ENCODE data around the gene PDCD10.

The PDCD10 gene

DNA sequence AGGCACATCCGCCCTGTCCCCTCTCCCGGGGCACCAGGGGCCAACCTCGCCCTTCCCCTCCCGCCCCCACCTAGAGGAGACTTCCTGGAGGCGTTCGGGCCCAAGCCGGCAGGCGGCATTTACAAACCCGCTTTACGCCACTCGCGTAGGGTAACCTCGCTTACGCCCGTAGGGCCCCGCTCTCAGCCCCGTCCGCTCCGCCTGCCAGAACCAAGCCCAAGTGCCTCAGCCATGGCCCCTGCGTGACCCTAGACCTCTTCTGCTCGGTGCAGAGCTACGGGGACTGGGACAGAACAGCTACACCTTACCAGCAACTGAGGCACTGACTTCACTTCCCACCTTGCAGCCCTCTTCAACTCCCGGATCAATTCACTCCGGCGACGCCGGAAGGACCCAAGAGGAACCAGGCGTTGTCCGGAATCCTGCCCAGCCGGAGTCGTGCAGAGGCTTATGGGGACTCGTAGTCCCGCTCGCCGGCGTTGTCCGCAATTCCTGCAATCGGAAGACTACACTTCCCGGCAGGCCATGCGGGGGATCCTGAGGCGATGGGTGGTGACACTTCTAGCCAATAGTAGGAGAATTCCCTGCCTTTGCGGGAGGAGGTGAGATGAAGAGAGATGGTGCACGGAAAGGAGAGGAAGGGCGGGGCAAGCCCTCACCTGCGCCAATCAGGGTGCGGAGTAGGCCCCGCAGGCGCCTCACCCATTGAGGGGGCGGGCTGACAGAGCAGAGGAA, at the start of gene PDCD10:
PDCD10 (minus strand) TSS at position 395 of the 735 bp plus-strand sequence. CDS start 14,735 bp downstream, outside the sequence.
- peak; percentile 93 for DNase-seq

DNA sequence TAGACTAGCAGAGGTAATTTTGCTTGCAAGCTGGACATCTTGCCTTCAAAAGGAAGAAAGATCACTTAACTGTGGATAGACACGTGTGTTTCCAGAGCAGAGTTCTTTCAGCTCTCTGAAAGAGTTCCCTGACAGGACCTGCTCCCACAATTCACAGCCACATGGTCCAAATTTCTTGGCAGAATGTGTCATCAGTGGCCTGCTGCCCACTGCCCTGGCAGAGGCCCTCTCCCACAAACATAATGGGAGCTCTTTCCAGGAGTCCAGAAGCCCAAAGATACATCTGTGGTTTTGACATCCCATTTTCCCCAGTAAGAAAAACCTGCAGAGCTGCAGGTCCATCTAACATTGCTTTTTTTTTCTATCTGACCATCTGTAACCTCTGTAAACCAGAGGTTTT, 49.1 kb upstream of the PDCD10 start:
- no peak for DNase-seq

DNA sequence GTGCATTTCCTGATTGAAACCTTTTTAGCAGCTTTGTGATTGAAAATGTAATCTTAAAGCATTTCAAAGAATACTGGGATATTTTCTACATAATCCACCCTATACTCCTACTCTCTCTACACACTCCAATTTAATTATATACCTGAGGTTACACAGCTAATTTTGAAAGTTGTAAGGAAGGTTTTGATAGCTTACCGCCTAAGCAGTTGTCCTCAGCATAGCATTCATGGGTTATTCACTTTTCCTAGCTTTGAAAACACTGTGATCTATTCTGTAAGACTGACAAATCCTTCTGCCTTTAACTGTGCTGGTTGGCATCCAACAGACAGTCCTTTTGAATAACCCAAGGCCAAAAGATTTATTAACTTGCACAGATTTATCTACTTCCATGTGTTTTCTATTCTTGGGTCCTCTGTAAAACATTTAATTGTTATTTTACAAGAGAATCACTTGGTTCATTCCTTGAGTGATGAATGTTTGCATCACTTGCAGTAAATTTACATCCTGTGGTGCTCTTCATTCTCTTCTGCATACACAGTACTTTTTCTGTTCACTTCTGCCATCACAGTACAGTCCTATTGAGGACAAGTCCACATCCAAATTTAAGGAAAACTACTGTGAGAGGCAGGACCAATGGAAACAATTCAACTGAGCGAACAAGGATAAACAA, 45.7 kb upstream of the PDCD10 start:
- no peak for DNase-seq

DNA sequence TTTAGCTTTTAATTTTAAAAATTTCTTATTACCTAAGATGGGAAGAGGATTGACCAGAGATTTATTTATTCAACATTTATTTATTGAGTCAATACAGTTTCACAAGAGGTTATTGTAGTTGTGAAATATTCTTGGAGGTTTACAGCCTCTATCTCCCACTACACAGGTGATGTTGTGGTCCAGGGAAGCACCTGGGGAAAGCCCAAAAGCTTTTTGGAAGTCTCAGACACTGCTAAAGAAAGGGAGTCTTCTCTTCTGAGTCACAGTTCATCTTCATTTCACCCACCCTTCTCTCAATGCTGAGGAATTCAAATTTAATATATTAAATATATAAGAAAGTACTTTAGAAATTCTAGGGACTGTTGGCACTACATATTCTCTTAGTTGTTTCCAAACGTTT, 42.7 kb upstream of the PDCD10 start:
- DNase-seq = no peak

DNA sequence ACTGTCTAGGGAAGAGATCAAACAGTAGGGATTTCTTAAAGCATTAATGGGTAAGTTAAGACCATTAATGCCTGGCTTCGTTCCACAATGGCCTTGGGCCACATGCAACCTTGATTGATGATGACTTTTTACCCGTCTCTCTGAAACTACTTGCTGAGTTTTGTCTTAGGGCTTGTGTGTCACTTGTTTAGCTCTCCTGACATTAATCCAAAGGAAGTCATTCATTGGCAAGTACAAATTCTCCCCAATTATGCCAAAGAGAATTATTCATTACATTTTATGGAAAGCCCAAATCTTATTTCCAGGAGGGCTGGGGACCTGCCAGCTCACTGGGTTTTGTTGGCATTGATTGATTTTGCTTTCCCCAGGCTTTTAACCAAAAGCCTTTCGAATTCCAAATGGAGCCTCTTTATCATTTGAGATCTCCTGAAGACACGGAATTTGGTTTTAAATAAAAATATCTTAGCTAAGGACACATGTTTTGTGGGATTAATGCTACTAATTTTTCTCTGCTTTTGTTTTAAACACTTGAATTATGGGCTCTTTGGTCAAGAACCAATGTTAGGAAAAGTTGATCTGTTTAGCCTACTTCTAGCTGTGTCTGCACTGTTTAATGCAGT, 41.5 kb upstream of the PDCD10 start:
- no peak for DNase-seq

DNA sequence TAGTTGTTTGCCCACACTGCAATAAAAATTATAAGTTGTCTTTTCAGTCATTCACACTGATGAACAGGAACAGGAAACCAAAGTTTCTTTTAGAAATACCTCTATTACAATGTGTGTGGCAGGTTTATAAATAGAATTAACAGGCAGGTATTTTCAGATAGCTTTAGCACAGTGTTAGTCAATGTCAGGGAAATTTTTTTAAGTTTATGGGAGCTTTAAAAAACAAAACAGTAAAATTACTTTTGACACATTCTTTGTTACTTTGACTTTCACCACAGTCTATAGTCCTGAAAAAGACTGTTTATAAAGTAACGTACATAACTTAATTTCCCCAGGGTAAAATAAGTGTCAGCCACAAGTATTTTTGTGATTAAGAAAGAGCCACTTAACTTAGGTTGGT, 38.9 kb upstream of the PDCD10 start:
- no peak for DNase-seq

DNA sequence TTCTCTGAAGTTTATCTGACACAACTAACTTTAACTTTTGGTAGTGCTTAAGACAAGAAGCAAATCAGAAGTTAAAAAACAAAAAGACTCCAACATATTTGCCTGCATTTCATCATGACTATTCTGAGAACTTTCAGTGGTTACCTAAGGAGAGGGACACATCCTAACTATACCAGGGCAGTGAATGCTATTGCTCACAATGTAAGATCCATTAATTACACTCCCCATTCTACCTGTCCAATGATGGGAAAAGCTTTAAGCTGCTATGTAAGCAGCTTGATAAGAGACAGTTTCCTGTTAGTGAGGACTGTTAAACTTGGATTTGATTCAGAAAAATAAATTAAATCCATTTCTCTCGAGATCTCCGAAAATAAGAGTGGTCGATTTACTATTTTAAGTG, 38.3 kb upstream of the PDCD10 start:
- DNase-seq = no peak

DNA sequence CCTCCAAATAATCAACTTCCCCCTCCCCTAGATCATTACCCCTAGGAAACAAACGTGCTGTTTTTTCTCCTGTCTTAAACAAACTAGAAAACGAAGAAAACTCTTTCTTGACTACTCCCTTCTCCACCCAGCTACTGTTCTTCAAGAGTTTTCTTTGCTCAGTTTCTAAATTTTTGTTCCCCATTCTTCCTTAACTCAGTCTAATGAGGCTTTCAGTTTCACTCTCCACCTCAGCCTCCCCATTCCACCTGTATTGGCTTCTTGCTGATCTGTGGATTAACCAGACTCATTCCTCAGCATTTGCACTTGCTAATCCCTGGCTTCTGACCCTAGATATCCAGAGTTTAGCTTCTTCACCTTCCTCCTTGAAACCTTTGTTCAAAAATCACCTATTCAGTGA, 27.6 kb upstream of the PDCD10 start:
- DNase-seq = no peak

DNA sequence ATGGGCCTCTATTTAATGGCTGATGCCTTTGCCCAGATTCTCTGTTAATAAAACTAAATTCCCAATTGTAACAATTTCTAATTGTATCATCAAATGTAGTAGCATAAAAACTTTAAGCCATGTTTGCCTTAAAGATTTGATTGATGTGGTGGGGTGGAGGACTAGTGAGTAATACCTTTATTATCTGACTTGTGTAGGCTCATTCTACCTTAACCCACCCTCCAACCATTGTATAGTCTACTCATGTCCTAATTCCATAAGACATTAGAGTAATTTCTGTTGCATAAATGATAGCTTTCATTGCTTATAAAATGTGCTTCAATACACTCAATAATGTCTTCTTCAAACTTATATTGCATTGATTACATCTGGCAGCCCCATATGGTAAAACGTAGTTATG, 26.6 kb upstream of the PDCD10 start:
- DNase-seq = no peak

DNA sequence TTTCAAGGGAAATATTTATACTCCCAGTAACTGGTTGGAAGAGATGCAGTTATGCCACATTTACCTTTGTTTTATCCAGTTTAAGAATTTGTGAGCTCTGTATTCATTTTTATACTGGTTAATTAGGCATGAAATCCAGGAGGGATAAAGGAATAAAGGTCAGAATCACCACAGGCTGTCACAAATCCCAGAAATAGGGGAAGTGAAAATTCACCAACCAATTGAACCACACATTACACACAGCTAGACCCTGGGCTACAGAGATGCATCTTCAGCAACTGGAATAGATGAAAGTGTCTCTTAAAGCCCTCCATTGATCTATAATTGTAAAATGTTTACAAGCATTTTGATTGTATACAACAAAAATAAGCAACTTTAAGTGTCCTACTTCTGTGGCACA, 19.4 kb upstream of the PDCD10 start:
- no peak for DNase-seq

DNA sequence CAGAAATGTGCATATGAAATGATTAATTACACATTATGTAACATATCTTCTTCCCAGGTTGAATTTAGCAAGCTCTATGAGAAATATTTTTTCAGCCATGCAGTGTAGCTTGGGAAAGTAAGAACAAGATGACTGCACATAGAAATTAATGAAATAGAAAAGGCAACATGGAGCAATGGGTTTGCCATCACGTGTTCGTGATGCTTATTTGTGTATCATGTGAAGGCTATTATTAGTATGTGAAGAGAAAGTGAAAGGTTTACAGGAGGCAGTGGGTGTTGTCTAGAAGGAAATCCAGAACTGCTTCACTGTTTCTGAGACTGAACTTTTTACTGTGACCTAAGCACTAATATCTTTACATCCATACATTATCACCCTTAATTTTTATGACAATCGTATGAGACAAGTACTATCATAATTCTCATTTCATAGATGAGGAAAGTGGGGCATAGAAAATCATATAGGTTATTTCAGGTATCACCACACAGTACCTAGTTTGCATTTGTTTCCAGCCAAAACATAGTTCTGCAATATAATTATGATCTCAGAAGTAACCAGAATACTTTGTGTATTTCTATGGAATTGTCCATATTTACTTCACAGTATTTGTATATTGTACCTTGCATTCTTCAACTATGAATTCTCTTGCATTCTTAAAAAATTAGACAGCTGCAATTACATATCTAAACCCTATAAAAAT, 15.7 kb upstream of the PDCD10 start:
- no peak for DNase-seq

DNA sequence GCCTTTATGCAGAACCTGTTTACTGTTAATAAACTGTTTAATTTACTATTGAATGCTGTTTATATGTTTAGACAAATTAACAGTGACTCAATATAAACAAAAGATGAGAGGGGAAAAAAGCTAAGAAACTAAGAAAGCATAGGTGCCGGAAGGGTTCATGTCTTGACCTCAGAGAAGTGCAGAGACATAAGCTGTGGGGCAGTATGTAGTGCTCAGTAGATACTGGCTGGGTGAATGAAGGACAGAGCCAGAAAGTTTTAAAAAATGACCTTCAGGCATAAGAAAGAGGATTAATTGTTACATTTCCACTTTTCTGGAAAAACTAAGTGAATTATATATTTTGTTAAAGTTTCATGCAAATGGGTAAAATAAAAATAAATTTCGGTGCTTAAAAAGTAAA, 15.0 kb upstream of the PDCD10 start:
- DNase-seq = no peak

DNA sequence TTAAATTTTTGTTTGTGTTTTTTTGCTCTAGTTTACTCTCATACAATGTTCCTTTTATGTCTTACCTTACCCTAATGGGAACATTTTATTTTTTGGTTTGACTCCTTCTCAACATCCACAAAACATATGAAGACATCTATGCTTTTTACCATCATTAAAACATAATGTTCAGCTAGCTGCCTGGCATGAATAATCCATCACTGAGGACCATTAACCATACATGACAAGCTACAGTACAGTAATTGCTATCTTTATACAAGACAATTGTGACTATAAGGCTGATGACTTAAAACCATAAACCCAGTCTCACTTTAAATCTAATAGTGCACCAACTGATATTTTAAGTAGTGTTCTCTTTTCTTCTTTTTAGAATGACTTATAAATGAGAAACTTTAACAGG, 14.5 kb upstream of the PDCD10 start:
- DNase-seq = no peak

DNA sequence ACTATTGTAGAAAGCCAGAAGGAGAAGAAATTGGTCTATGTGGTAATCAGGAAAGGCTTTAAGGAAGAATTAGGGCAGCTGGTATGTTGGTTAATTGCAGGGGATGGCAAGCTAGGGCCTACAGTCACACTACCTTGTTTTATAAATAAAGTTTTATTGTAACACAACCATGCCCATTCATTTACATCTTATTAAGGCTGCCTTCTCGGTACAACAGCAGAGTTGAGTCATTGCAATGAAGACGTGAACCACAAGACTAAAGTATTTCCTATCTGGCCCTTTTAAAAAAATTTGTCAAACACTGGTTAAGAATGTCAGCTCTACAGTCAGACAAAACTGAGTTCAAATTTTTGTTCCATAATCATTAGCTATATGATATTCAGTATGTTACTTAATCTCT, 9.1 kb upstream of the PDCD10 start:
- no peak for DNase-seq

DNA sequence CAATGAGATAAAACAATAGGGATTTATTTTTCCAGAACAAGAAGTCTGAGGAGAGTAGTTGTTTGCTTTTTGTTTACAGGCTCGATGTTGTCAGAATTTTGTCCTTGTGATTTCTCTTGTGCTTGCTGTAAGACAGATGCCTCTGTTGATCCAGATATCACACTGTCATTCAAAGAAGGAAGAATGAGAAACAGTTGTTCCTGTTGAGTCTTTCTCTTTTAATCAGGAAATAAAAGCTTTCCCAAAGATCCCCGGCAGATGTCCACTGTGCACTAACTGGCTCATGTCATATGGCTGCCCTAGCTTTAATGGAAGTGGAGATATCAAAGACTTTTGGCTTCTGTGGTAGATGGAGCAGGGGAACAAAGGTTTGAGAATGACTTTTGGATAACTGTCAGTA, 7.6 kb upstream of the PDCD10 start:
- no peak for DNase-seq

DNA sequence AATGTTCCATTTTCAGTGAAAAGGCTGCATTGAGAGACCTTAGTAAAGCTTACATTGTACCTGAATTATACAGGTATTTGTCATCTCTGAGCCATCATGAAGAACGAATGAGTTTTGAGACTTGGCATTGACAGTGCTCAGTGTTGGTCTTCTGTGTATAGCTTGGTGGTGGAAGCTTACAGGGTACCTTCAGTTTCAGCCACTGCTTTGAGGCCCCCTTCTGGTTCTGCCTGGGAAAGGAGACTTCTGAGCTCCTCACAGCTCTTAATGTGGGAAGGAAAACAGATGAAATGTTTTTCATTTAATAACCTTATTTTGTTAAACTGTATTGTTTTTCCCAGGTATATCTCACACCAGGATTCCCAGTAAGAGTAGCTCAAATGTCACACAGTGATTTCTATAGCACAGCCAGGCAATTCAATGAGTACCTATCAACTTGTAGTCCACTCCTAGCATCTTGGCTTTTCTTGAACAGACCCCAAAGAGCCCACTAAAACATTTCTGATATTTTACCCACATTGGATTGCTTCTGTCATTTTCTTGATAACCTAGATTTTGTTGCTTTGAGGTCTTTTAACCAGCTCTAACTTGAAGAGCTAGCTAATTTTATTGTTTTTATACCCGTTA, 6.4 kb upstream of the PDCD10 start:
- DNase-seq = no peak

DNA sequence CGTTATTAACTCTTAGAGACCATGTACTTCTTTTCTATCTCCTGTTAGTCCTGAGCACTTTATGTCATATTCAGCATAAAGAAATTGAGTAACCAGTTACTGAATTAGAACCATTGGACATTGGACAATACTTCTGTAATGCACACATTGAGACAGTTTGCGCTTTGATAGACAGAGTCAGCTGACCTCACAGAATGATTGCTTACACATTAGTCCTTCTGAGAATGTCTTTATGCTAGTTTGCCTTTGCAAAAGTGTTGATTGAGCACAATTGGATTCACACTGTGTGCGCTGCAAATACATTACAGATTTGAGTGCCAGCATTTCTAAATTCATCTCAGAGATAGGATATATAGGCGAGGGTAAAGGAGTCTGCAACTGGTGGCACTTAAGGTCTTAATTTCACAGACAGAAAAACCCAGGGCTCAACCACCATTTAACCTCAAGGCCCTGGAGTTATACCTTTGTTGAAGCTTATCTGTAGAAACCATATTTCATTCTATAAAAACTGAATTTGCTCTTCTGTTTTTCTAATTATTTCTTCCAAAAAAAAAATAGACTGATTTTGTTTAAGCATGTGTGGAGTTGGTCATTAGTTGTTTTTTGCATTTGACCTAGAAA, 4.6 kb upstream of the PDCD10 start:
- DNase-seq = no peak

DNA sequence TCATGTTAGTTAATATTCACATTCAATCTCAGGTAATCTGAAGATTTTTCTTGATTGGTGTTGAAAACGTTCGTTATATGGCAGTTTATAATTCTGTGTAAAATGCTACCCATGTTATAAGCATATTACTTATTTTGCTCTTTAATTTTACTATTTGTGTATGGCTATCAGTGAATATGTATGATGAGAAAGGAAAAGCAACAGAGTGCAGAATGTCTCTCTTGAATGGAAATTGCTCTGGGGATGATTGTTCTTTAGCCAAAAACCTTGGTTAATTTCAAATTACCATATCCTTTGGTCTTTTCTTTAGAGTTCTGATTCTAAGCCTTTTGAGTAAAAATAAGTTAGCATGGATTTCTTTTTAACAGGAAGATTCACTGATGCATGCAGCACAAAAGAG, 3.3 kb upstream of the PDCD10 start:
- DNase-seq = no peak

DNA sequence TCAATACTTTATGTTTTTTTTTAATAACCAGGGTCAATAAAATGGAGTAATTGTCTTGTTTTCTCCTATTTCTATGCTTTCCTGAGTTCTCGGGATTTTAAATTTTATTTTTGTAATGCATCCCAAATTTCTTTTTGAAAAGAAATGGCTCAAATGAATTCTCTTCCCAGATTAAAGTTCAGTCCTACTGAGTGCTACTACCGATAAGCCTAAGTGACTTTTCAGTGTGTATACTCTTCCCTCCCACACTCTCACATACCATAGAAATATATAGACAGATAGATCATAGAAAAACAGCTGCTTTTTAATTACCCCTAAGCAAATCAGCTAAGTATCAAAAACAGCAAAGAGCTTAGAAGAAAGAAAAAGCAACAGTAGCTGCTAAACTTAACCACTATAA, 2.3 kb upstream of the PDCD10 start:
- DNase-seq = no peak

DNA sequence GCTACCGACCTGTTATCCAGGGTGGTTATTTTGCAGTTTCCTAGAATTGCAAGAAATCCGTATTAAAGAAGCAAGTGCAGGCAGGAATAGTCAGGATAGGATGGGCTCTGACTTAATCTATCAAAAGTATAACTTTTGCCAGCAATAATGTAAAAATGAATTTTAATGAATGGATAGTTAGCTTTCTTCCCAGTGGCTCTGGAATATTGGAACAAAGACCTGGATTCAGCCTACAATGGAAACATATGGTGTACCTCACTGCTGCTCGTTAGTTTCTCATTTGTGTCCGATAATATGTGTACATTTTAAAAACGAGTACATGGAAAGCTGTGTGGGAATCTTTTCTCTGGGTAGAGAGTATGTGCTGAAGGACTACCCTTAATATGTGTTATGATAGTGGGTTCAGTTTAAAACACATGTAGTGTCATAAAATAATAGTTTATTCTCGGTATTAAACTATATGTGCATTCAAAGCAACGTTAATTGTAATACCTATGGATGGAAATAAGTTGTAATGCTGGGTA, 1.6 kb upstream of the PDCD10 start:
- DNase-seq = no peak

DNA sequence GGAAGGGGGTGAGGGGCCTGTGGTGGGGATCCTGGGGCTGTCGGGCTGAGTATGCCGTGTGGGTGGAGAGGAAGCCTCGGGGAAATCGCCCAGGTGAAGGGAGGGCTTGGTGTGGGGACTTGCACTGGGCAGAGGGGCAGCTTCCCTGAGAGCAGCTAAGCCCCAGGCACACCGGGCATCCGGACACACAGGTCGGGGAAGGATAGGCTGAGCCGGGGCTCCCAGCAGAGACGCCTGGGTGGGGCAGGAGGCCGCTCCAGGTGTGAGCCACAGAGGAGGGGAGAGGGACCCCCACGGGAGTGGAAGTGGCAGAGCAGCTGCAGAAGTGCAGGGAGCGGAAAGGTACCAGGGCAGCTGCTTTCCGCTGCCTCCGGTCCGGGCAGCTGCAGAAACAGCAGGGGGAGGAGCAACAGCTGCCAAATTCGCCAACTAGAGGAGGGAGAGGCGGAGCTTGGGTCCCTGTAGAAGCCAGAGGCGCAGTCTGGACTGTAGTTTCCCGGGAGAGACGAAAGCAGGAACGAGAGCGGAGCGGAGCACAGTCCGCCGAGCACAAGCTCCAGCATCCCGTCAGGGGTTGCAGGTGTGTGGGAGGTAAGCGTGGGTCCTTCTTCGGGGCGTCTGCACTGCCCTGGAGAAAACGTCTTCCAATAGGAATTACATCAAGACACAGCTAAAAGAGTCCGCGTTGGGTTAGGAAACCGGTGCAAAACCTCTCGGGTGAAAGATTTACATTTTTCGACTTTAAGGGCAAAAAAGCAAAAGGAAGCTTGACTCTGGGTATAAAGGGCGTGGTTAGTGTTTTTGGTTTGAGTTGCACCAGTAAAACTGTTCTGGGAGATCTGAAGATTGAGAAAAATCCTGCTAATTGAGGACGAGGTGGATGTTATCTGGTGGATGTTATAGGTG, 794 bp upstream of the PDCD10 start, which contains the start of gene SERPINI1:
SERPINI1 (plus strand) TSS at position 489 of the 906 bp plus-strand sequence. CDS start 53,408 bp downstream, outside the sequence.
- DNase-seq = peak; percentile 85

Measured in NCI-H187 treated with DMSO at 0.1 percent for 48 hours (cell line).